Neural cell (in vitro differentiated cells): Measurements from ENCODE around the gene NME3.

ENCODE experiments used
- POLR2AphosphoS5 ChIP-seq: IDR thresholded peaks from 2 replicates; pipeline ENCODE4 v1.6.1; 2012
- RAD21 ChIP-seq: fragments of 450-650 bp; conservative IDR thresholded peaks from 2 replicates; pipeline ENCODE4 v1.6.1; 2014; ENCODE audit warnings: antibody characterized with exemption, mild to moderate bottlenecking, moderate library complexity
- TF ChIP-seq, protein P1 (sequence below): fragments of 450-650 bp; IDR thresholded peaks from 2 replicates; pipeline ENCODE4 v1.5.1; 2014; ENCODE audit warnings: antibody characterized with exemption, mild to moderate bottlenecking, moderate library complexity; ENCODE audit not compliant: poor library complexity, severe bottlenecking

DNA sequence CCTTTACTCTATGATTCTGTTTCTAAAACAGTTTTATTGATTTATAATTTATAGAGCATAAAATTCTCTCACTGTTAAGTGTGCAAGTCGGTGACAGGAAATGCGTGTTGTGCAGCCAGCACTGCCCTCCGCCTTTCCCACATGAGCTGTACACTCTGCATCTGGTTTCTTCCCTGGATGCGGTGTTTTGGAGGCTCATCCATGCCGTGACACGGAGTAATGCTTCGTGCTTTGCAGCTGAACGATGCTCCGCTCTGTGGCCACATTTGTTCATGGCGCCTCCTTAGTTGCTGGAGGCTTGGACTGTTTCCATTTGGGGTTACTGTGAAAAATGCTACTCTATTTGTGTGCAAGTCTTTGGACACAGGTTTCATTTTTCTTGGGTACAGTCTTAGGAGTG is 29.4 kb upstream of the NME3 start:
- TF ChIP-seq, protein P1, sequence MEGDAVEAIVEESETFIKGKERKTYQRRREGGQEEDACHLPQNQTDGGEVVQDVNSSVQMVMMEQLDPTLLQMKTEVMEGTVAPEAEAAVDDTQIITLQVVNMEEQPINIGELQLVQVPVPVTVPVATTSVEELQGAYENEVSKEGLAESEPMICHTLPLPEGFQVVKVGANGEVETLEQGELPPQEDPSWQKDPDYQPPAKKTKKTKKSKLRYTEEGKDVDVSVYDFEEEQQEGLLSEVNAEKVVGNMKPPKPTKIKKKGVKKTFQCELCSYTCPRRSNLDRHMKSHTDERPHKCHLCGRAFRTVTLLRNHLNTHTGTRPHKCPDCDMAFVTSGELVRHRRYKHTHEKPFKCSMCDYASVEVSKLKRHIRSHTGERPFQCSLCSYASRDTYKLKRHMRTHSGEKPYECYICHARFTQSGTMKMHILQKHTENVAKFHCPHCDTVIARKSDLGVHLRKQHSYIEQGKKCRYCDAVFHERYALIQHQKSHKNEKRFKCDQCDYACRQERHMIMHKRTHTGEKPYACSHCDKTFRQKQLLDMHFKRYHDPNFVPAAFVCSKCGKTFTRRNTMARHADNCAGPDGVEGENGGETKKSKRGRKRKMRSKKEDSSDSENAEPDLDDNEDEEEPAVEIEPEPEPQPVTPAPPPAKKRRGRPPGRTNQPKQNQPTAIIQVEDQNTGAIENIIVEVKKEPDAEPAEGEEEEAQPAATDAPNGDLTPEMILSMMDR, result no peak
- no peak for TF ChIP-seq RAD21
- no peak for TF ChIP-seq POLR2AphosphoS5
